Upper lobe of left lung (tissue), 6 donors: ENCODE measurements around the gene GABRD. TPM values are rescaled to one million over a fixed set of nuclear protein-coding genes. Genes with fewer than 3 reads are reported as not detected.

Source experiments
- ATAC-seq, 2 donors: fragments of 200-7000 bp; cut with Tn5 transposase; one replicate each; pipeline ENCODE4 v1.9.1; 2022; ENCODE audit warnings: mild to moderate bottlenecking in 2 of 2, moderate library complexity in 2 of 2; ENCODE audit not compliant: low FRiP score in 2 of 2
- DNase-seq, 2 donors: peaks; one replicate each; pipeline ENCODE4 v3.0.0-alpha.2; 2019 to 2020
- H3K27ac ChIP-seq, 4 donors: fragments of 200-600 bp; sonication (generic); one replicate each; pipeline ENCODE4 v1.5.1; 2016 to 2019
- H3K27me3 ChIP-seq, 4 donors: fragments of 200-600 bp; sonication (generic); one replicate each; pipeline ENCODE4 v1.5.1; 2017 to 2019
- H3K36me3 ChIP-seq, 4 donors: fragments of 200-600 bp; sonication (generic); one replicate each; pipeline ENCODE4 v1.5.1; 2016 to 2019
- H3K4me1 ChIP-seq, 4 donors: fragments of 200-600 bp; sonication (generic); one replicate each; pipeline ENCODE4 v1.5.1; 2018 to 2019
- H3K4me3 ChIP-seq, 4 donors: fragments of 200-600 bp; sonication (generic); one replicate each; pipeline ENCODE4 v1.5.1; 2017 to 2019; ENCODE audit warnings: mild to moderate bottlenecking in 2 of 4, moderate library complexity in 1 of 4
- H3K9me3 ChIP-seq, 4 donors: fragments of 200-600 bp; sonication (generic); one replicate each; pipeline ENCODE4 v1.5.1; 2018 to 2019
- EP300 ChIP-seq, 4 donors: sonication (generic); formaldehyde crosslinking; IDR thresholded peaks; one replicate each; pipeline ENCODE4 v1.5.1; 2017; ENCODE audit warnings: antibody characterized with exemption in 4 of 4, control low read depth in 2 of 4
- POLR2A ChIP-seq, 4 donors: fragments of 450-650 bp; IDR thresholded peaks; one replicate each; pipeline ENCODE4 v1.5.1; 2016 to 2017; ENCODE audit warnings: antibody characterized with exemption in 4 of 4, mild to moderate bottlenecking in 2 of 4
- POLR2AphosphoS5 ChIP-seq, 2 donors: sonication (generic); formaldehyde crosslinking; IDR thresholded peaks; one replicate each; pipeline ENCODE4 v1.5.1; 2017; ENCODE audit warnings: antibody characterized with exemption in 2 of 2
- WGBS, 2 donors: methylation state at CpG; one replicate each; pipeline ENCODE4 v1.1.5; 2017 to 2018; 5-methylcytosine and 5-hydroxymethylcytosine counted together
- total RNA-seq, 6 donors: library from RNA; depleted of rRNA in 4 of 6; stranded (reverse); fragments of >200 nt in 4 of 6; gene quantifications; one replicate each; pipeline versions ENCODE4 v1.1.0 to v1.2.1, GENCODE V29; 2016 to 2021
- TF ChIP-seq, protein P1 (sequence below), 6 experiments: fragments of 450-650 bp in 4 of 6; fragments of 200-600 bp in 2 of 6; sonication (generic) in 2 of 6; IDR thresholded peaks; one replicate each; pipeline ENCODE4 v1.5.1; 2016 to 2019; ENCODE audit warnings: antibody characterized with exemption in 6 of 6
- donor health status: DM: no; HTN: no; CAD: no; lungs with moderate emphysema.
- donor health status: DM: no; HTN: yes; CAD: no; lungs with severe emphysema.

The GABRD gene
- total RNA-seq, 6 donors from 2014 or later = 0.26 to 8.2 (median 1.2) TPM; not detected in 3

DNA sequence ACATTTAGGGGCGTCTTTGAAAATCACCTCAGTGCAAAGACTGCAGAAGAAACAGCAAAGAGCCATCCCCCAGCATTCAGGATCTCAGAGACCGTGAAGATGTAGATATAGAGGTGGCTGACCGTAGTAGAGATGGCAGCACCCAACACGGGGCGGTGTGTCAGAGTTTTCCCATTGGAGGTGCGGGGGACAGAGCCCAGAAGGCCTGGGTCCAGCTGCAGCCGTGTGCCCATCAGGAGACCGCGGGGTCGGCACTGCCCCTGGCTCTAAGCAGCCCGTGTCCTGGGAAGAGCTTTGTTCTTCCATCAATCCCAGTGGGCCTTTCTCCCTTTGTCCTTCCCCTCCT is 1.1 kb downstream of the GABRD start:
- 76 to 79% methylated on average over 10 to 11 of the region's 11 CpGs for WGBS, 2 donors
- peaks cover 7 to 19% (median 10%) of the 10 kb centered on the region in 4 donors for H3K4me1 ChIP-seq
- no peaks in the 10 kb centered on the region for H3K36me3 ChIP-seq
- peaks cover 0 to 39% (median 20%) of the 10 kb centered on the region in 4 donors for H3K27me3 ChIP-seq
- H3K9me3 ChIP-seq = no peaks in the 10 kb centered on the region
- ATAC-seq = no peak
- no peak for DNase-seq
- no peak overlapping the region for H3K27ac ChIP-seq
- TF ChIP-seq POLR2AphosphoS5 (IDR thresholded peaks at IDR 0.05) (no peak), EP300 (IDR thresholded peaks at IDR 0.05) (no peak), POLR2A (IDR thresholded peaks at IDR 0.05) (no peak)
- TF ChIP-seq, protein P1, sequence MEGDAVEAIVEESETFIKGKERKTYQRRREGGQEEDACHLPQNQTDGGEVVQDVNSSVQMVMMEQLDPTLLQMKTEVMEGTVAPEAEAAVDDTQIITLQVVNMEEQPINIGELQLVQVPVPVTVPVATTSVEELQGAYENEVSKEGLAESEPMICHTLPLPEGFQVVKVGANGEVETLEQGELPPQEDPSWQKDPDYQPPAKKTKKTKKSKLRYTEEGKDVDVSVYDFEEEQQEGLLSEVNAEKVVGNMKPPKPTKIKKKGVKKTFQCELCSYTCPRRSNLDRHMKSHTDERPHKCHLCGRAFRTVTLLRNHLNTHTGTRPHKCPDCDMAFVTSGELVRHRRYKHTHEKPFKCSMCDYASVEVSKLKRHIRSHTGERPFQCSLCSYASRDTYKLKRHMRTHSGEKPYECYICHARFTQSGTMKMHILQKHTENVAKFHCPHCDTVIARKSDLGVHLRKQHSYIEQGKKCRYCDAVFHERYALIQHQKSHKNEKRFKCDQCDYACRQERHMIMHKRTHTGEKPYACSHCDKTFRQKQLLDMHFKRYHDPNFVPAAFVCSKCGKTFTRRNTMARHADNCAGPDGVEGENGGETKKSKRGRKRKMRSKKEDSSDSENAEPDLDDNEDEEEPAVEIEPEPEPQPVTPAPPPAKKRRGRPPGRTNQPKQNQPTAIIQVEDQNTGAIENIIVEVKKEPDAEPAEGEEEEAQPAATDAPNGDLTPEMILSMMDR (IDR thresholded peaks at IDR 0.05) = no peak
- no peak overlapping the region for H3K4me3 ChIP-seq

DNA sequence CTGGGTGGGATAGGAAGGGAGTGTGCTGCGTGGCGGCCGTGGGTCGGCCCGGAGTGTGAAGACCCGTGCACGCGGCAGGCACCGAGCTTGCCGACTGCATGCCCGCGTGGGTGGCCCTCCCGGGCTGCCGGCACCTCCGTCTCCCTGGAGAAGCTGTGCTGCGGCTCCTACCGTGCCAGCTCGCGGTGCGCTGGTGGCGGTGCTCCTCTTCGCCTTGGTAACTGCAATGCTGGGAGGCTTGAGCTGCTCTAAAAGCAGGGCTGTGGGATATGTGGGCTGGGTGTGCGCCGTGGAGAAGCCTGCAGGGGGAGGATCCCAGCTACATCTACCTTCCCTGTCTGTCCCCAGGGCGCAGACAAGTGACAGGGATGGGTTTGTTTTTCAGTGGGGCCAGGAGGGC is 2.4 kb downstream of the GABRD start:
- TF ChIP-seq EP300 (IDR thresholded peaks at IDR 0.05) = no peak
- no peak overlapping the region for H3K27ac ChIP-seq
- no peaks in the 10 kb centered on the region for H3K9me3 ChIP-seq
- peaks cover 9 to 27% (median 15%) of the 10 kb centered on the region in 4 donors for H3K4me1 ChIP-seq
- 72 to 86% methylated on average over 6 to 25 of the region's 25 CpGs for WGBS, 2 donors
- H3K4me3 ChIP-seq = no peak overlapping the region
- DNase-seq = peak in 1 of 2 donors; percentile 78
- no peak for ATAC-seq
- no peaks in the 10 kb centered on the region for H3K36me3 ChIP-seq
- peaks cover 0 to 39% (median 20%) of the 10 kb centered on the region in 4 donors for H3K27me3 ChIP-seq

DNA sequence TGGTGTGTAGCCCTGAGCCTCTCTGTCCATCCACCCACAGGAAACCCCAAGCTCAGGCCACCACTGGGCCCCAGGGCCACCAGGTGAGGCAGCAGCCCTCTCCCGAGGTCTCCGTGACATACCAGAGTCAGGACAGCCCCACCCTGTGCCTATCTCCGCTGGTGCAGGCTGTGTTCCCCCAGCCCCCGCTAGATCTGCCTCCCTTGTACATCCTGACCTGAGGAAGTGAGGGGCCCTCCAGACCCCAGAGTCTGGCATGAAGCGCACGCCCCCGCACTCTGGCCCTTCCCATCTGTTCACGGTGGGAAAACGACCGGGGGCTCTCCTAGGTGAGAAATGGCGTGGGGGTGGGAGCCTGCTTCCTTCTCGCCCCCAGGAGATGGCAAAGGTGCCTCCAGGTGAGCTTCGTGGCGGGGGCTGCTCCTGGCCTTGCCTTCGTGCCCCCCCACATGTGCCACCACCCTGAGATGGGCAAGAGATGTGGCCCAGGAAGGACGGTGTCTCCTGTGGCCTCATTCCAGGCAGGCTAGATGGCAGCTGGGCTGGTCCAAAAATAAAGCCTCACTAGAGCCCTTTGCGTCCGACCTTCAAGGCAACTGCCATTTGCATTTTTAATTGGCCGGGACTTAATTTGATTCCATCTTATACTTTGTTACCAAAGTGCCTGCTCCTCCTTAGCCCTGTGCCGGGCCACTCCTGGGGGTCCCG is 3.1 kb downstream of the GABRD start:
- no peak overlapping the region for H3K27ac ChIP-seq
- no peaks in the 10 kb centered on the region for H3K9me3 ChIP-seq
- peaks cover 9 to 27% (median 15%) of the 10 kb centered on the region in 4 donors for H3K4me1 ChIP-seq
- DNase-seq (no peak), ATAC-seq (no peak)
- H3K36me3 ChIP-seq = no peaks in the 10 kb centered on the region
- no peak overlapping the region for H3K4me3 ChIP-seq
- TF ChIP-seq, protein P1 (IDR thresholded peaks at IDR 0.05) = no peak
- no peak for TF ChIP-seq POLR2AphosphoS5 (IDR thresholded peaks at IDR 0.05)
- TF ChIP-seq EP300 (IDR thresholded peaks at IDR 0.05) = no peak
- TF ChIP-seq POLR2A (IDR thresholded peaks at IDR 0.05) = no peak
- WGBS, 2 donors = 73 to 77% methylated on average over 21 of the region's 21 CpGs
- peaks cover 0 to 39% (median 20%) of the 10 kb centered on the region in 4 donors for H3K27me3 ChIP-seq

DNA sequence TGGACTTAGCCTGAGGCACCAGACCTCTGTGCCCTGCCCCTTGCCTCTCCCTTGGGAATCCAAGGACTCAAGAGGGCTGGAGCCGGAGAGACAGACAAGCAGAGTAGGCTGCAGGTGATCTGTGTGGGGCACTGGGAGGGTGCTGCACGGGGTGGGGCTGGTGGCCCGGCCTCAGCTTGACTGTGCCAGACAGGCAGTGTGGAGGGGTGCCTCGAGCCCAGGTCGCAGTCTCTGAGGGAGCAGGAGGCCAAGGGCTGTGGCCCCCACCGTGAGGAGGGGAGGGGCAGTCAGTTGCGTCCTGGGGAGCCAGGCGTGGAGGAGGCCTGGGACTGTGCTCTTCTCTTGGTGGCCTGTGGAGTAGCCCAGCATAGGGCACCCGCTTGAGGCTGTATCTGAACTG is 4.0 kb downstream of the GABRD start:
- H3K27me3 ChIP-seq = peaks cover 0 to 39% (median 20%) of the 10 kb centered on the region in 4 donors
- peaks cover 9 to 27% (median 15%) of the 10 kb centered on the region in 4 donors for H3K4me1 ChIP-seq
- TF ChIP-seq, protein P1 (IDR thresholded peaks at IDR 0.05) = no peak
- TF ChIP-seq EP300 (IDR thresholded peaks at IDR 0.05) (no peak), POLR2A (IDR thresholded peaks at IDR 0.05) (no peak), POLR2AphosphoS5 (IDR thresholded peaks at IDR 0.05) (no peak)
- ATAC-seq = no peak
- WGBS, 2 donors = 85 to 93% methylated on average over 5 to 9 of the region's 9 CpGs
- peak in 1 of 2 donors; percentile 65 for DNase-seq
- no peak overlapping the region for H3K27ac ChIP-seq
- H3K4me3 ChIP-seq = no peak overlapping the region
- no peaks in the 10 kb centered on the region for H3K9me3 ChIP-seq
- no peaks in the 10 kb centered on the region for H3K36me3 ChIP-seq

DNA sequence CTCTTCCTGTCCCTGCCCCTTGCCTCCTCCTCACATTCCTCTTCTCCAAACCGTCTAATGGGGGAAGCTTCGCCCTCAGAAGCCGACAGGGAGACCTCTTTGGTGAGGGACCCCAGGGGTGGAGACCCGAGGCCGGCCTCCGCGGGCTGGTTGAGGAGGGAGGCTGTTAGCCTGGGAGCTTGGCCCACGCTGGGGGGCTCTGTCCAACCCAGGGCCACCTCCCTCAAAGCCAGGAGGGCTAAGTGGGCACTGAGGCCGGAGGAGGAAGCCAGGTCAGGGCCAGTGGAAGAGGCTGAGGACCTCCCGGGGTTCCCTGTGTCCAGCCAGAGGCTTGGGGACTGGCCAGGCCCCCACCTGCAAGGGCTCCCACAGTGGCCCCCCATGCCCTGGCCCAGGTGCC is 5.3 kb downstream of the GABRD start:
- H3K4me3 ChIP-seq = no peak overlapping the region
- DNase-seq (peak in 1 of 2 donors; percentile 59), ATAC-seq (no peak)
- no peak for TF ChIP-seq EP300 (IDR thresholded peaks at IDR 0.05)
- no peak for TF ChIP-seq POLR2AphosphoS5 (IDR thresholded peaks at IDR 0.05)
- TF ChIP-seq, protein P1 (IDR thresholded peaks at IDR 0.05) = no peak
- TF ChIP-seq POLR2A (IDR thresholded peaks at IDR 0.05) = no peak
- WGBS, 2 donors = 90% methylated on average over 10 of the region's 10 CpGs; no CpG with 5 or more reads in 1 of the 2 donors
- no peaks in the 10 kb centered on the region for H3K36me3 ChIP-seq
- H3K27ac ChIP-seq = no peak overlapping the region
- no peaks in the 10 kb centered on the region for H3K9me3 ChIP-seq
- H3K27me3 ChIP-seq = peaks cover 0 to 31% (median 17%) of the 10 kb centered on the region in 4 donors
- peaks cover 5 to 18% (median 13%) of the 10 kb centered on the region in 4 donors for H3K4me1 ChIP-seq
